ENCODE data around the gene AREL1.

AREL1 gene

DNA sequence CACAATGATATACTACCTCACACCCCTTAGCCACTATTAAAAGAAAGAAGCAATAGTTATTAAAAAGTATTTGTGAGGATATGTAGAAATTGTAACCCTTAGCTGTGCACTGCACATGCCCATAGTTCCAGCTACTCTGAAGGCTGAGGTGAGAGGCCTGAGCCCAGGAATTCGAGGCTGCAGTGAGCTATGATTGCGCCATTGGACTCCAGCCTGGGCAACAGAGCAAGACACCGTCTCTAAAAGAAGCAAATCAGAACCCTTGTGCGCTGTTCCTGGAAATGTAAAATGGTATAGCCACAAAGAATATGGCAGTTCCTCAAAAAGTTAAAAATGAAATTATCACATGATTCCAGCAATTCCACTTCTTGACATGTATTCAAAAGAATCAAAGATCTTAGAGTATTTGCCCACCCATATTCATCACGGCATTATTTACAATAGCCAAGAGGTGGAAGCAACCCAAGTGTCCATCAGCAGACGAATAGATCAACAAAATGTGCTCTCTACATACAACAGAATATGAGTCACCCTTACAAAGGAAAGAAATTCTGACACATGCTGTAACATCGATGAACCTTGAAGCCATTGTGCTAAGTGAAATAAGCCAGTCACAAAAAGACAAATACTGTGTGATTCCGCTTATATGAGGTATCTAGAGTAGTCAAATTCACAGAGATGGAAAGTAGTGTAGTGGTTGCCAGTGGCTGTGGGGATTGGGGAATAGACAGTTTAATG, 26.6 kb upstream of the AREL1 start:
- DNase-seq (ENCODE audit: extremely low spot score) = no peak
- TF ChIP-seq ZNF384 (IDR thresholded peaks at IDR 0.05) = no peak
- TF ChIP-seq, protein P1, sequence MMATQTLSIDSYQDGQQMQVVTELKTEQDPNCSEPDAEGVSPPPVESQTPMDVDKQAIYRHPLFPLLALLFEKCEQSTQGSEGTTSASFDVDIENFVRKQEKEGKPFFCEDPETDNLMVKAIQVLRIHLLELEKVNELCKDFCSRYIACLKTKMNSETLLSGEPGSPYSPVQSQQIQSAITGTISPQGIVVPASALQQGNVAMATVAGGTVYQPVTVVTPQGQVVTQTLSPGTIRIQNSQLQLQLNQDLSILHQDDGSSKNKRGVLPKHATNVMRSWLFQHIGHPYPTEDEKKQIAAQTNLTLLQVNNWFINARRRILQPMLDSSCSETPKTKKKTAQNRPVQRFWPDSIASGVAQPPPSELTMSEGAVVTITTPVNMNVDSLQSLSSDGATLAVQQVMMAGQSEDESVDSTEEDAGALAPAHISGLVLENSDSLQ (IDR thresholded peaks at IDR 0.05) = no peak
- TF ChIP-seq LEF1 (IDR thresholded peaks at IDR 0.05; ENCODE audit: borderline replicate concordance) = no peak
- TF ChIP-seq ARNT (IDR thresholded peaks at IDR 0.05) = no peak
- TF ChIP-seq SP1 (IDR thresholded peaks at IDR 0.05) = no peak
- no peak for TF ChIP-seq FOXK2 (IDR thresholded peaks at IDR 0.05)
- no peak for TF ChIP-seq SUZ12 (IDR thresholded peaks at IDR 0.05)
- no peak for TF ChIP-seq NFRKB (IDR thresholded peaks at IDR 0.05)
- TF ChIP-seq TARDBP (IDR thresholded peaks at IDR 0.05) = no peak
- no peak for TF ChIP-seq HDGF (IDR thresholded peaks at IDR 0.05; ENCODE audit: borderline replicate concordance)
- TF ChIP-seq ELF4 (IDR thresholded peaks at IDR 0.05) = no peak
- TF ChIP-seq FOXA1 (IDR thresholded peaks at IDR 0.05) = no peak
- no peak for TF ChIP-seq CTBP1 (IDR thresholded peaks at IDR 0.05; ENCODE audit: borderline replicate concordance)
- TF ChIP-seq L3MBTL2 (conservative IDR thresholded peaks at IDR 0.05) = no peak
- no peak for TF ChIP-seq BHLHE40 (IDR thresholded peaks at IDR 0.05; ENCODE audit: borderline replicate concordance)
- CTCF ChIA-PET = no interaction called here
- POLR2A ChIA-PET = no interaction called here

DNA sequence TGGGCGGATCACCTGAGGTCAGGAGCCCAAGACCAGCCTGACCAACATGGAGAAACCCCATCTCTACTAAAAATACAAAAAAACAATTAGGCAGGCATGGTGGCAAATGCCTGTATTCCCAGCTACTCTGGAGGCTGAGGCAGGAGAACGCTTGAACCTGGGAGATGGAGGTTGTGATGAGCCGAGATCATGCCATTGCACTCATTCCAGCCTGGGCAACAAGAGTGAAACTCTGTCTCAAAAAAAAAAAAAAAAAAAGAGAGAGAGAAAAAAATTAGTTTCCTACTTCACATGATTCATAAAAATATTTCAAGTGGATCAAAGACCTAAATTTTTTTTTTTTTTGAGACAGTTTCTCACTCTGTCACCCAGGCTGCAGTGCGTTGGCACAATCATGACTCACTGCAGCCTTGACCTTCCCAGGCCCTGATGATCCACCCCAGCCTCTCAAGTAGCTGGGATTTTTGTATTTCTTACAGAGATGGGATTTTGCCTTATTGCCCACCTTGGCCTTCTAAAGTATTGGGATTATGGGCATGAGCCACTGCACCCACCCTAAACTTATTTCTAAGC, 25.0 kb upstream of the AREL1 start:
- POLR2A ChIA-PET = no interaction called here

DNA sequence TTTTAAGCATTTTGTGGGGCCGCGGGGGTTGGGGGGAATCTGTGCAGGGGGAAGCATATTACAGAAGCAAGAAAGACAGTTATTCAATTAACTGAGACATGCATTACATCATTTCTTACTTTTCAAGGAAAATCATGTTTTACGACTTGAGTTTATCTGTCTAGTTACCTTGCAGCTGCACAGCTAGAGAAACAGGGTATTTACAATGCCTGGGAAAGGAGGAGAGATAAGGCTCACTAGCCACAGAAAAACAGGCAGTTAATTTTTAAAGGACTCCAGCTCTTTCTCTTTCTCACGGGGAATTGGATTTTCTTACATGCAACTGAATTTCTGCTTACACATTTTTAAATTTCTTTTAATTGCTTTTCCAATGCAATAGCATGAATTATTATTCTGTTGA, 22.2 kb upstream of the AREL1 start:
- no peak for TF ChIP-seq FOXA1 (IDR thresholded peaks at IDR 0.05)
- TF ChIP-seq L3MBTL2 (conservative IDR thresholded peaks at IDR 0.05) = no peak
- TF ChIP-seq NFRKB (IDR thresholded peaks at IDR 0.05) = no peak
- TF ChIP-seq, protein P1 (IDR thresholded peaks at IDR 0.05) = no peak
- no peak for TF ChIP-seq TARDBP (IDR thresholded peaks at IDR 0.05)
- no peak for TF ChIP-seq FOXK2 (IDR thresholded peaks at IDR 0.05)
- TF ChIP-seq ARNT (IDR thresholded peaks at IDR 0.05) = no peak
- TF ChIP-seq FOXM1 (IDR thresholded peaks at IDR 0.05; ENCODE audit: borderline replicate concordance) = no peak
- no peak for TF ChIP-seq SUZ12 (IDR thresholded peaks at IDR 0.05)
- TF ChIP-seq ZNF384 (IDR thresholded peaks at IDR 0.05) = no peak
- no peak for TF ChIP-seq LEF1 (IDR thresholded peaks at IDR 0.05; ENCODE audit: borderline replicate concordance)
- no peak for TF ChIP-seq SP1 (IDR thresholded peaks at IDR 0.05)
- no peak for TF ChIP-seq CTBP1 (IDR thresholded peaks at IDR 0.05; ENCODE audit: borderline replicate concordance)
- no peak for TF ChIP-seq BHLHE40 (IDR thresholded peaks at IDR 0.05; ENCODE audit: borderline replicate concordance)
- TF ChIP-seq HDGF (IDR thresholded peaks at IDR 0.05; ENCODE audit: borderline replicate concordance) = no peak
- TF ChIP-seq ELF4 (IDR thresholded peaks at IDR 0.05) = no peak
- no peak for DNase-seq (ENCODE audit: extremely low spot score)
- POLR2A ChIA-PET = no interaction called here
- CTCF ChIA-PET = no interaction called here

More for the DNA sequence above, 25.0 kb upstream of the AREL1 start:
- DNase-seq (ENCODE audit: extremely low spot score) = no peak
- no peak for TF ChIP-seq FOXK2 (IDR thresholded peaks at IDR 0.05)
- TF ChIP-seq FOXM1 (IDR thresholded peaks at IDR 0.05; ENCODE audit: borderline replicate concordance) = no peak
- TF ChIP-seq ELF4 (IDR thresholded peaks at IDR 0.05) = no peak
- TF ChIP-seq LEF1 (IDR thresholded peaks at IDR 0.05; ENCODE audit: borderline replicate concordance) = no peak
- TF ChIP-seq NFRKB (IDR thresholded peaks at IDR 0.05) = no peak
- TF ChIP-seq SP1 (IDR thresholded peaks at IDR 0.05) = no peak
- no peak for TF ChIP-seq TARDBP (IDR thresholded peaks at IDR 0.05)
- no peak for TF ChIP-seq ZNF384 (IDR thresholded peaks at IDR 0.05)
- TF ChIP-seq SUZ12 (IDR thresholded peaks at IDR 0.05) = no peak
- TF ChIP-seq ARNT (IDR thresholded peaks at IDR 0.05) = no peak
- TF ChIP-seq CTBP1 (IDR thresholded peaks at IDR 0.05; ENCODE audit: borderline replicate concordance) = no peak
- TF ChIP-seq, protein P1 (IDR thresholded peaks at IDR 0.05) = no peak
- no peak for TF ChIP-seq BHLHE40 (IDR thresholded peaks at IDR 0.05; ENCODE audit: borderline replicate concordance)
- no peak for TF ChIP-seq HDGF (IDR thresholded peaks at IDR 0.05; ENCODE audit: borderline replicate concordance)
- CTCF ChIA-PET = no interaction called here

GRCh38 chr14:74733221-74733620, 20.3 kb upstream of the AREL1 start:
- TF ChIP-seq ZNF384 (IDR thresholded peaks at IDR 0.05) = no peak
- TF ChIP-seq BHLHE40 (IDR thresholded peaks at IDR 0.05; ENCODE audit: borderline replicate concordance) = no peak
- POLR2A ChIA-PET = no interaction called here
- no peak for DNase-seq (ENCODE audit: extremely low spot score)
- CTCF ChIA-PET = no interaction called here

GRCh38 chr14:74732387-74732786, 19.5 kb upstream of the AREL1 start:
- ChIA-PET POLR2A (no interaction called here), CTCF (no interaction called here)
- TF ChIP-seq ZNF384 (IDR thresholded peaks at IDR 0.05) (no peak), FOXK2 (IDR thresholded peaks at IDR 0.05) (no peak), HDGF (IDR thresholded peaks at IDR 0.05; ENCODE audit: borderline replicate concordance) (no peak), BHLHE40 (IDR thresholded peaks at IDR 0.05; ENCODE audit: borderline replicate concordance) (no peak), ARNT (IDR thresholded peaks at IDR 0.05) (no peak), L3MBTL2 (conservative IDR thresholded peaks at IDR 0.05) (no peak), FOXM1 (IDR thresholded peaks at IDR 0.05; ENCODE audit: borderline replicate concordance) (no peak), TARDBP (IDR thresholded peaks at IDR 0.05) (no peak), FOXA1 (IDR thresholded peaks at IDR 0.05) (no peak), CTBP1 (IDR thresholded peaks at IDR 0.05; ENCODE audit: borderline replicate concordance) (no peak), SP1 (IDR thresholded peaks at IDR 0.05) (no peak), SUZ12 (IDR thresholded peaks at IDR 0.05) (no peak), NFRKB (IDR thresholded peaks at IDR 0.05) (no peak)
- TF ChIP-seq, protein P1 (IDR thresholded peaks at IDR 0.05) = no peak
- no peak for DNase-seq (ENCODE audit: extremely low spot score)

All from HEK293T (cell line).